Measurements from ENCODE around the gene STK32B. TPM values are rescaled to one million over a fixed set of nuclear protein-coding genes. Genes with fewer than 3 reads are reported as not detected.

STK32B gene
- total RNA-seq, 1 donor from 2014 or later: 2.5 TPM

GRCh38 chr4:5338531-5338930, 287.3 kb downstream of the STK32B start:
- H3K36me3 Mint-ChIP-seq (ENCODE audit: unreplicated experiment): no peaks in the 10 kb centered on the region
- no peaks in the 10 kb centered on the region for H3K27me3 Mint-ChIP-seq (ENCODE audit: unreplicated experiment)
- H3K27ac Mint-ChIP-seq (ENCODE audit: unreplicated experiment): no peak overlapping the region
- DNase-seq: no peak
- no peak overlapping the region for H3K4me3 Mint-ChIP-seq (ENCODE audit: unreplicated experiment)
- H3K9me3 Mint-ChIP-seq (ENCODE audit: unreplicated experiment): no peaks in the 10 kb centered on the region
- H3K4me1 Mint-ChIP-seq (ENCODE audit: low read depth, unreplicated experiment): no peaks in the 10 kb centered on the region
- no peak for TF ChIP-seq CTCF (IDR thresholded peaks at IDR 0.05; ENCODE audit: partially characterized antibody, unreplicated experiment)

DNA sequence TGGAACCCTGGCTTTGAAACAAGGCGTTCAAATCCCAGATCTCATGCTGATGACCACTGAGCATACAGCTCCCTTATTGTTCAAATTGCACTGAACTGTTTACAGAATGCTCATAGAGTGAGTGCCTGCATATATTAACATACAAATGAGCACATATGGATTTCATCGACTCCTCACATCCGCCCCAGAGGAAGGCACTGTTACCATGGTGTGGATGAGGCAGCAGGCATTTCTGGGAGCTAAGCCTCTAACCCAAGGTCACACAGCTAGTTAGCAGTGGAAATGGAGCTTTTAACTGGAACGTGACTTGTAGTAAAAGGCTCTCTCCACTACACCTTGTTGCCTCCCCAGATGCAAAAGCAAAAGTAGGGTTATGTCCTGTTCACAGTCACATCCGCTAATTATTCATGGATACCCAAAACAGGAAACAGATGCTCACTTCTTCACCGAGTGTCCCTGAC, 289.7 kb downstream of the STK32B start:
- H3K4me1 Mint-ChIP-seq (ENCODE audit: low read depth, unreplicated experiment): no peaks in the 10 kb centered on the region
- no peak overlapping the region for H3K4me3 Mint-ChIP-seq (ENCODE audit: unreplicated experiment)
- no peak for TF ChIP-seq CTCF (IDR thresholded peaks at IDR 0.05; ENCODE audit: partially characterized antibody, unreplicated experiment)
- H3K27me3 Mint-ChIP-seq (ENCODE audit: unreplicated experiment): no peaks in the 10 kb centered on the region
- H3K9me3 Mint-ChIP-seq (ENCODE audit: unreplicated experiment): no peaks in the 10 kb centered on the region
- no peak for DNase-seq
- no peak overlapping the region for H3K27ac Mint-ChIP-seq (ENCODE audit: unreplicated experiment)
- H3K36me3 Mint-ChIP-seq (ENCODE audit: unreplicated experiment): no peaks in the 10 kb centered on the region

DNA sequence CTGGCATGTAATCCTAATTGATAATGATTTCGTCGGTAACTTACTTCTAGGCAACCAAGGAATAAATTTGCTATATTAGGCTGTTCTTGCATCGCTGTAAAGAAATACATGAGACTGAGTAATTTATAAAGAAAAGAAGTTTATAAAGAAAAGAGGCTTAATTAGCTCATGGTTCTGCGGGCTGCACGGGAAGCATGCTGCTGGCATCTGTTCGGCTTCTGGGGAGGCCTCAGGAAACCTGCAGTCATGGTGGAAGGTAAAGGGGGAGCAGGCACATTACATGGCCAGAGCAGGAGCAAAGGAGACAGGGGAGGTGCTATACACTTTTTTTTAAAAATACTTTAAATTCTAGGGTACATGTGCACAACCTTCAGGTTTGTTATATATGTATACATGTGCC, 290.2 kb downstream of the STK32B start:
- Mint-ChIP-seq H3K4me3 (ENCODE audit: unreplicated experiment) (no peak overlapping the region), H3K9me3 (ENCODE audit: unreplicated experiment) (no peaks in the 10 kb centered on the region), H3K4me1 (ENCODE audit: low read depth, unreplicated experiment) (no peaks in the 10 kb centered on the region), H3K27ac (ENCODE audit: unreplicated experiment) (no peak overlapping the region), H3K36me3 (ENCODE audit: unreplicated experiment) (no peaks in the 10 kb centered on the region), H3K27me3 (ENCODE audit: unreplicated experiment) (no peaks in the 10 kb centered on the region)
- TF ChIP-seq CTCF (IDR thresholded peaks at IDR 0.05; ENCODE audit: partially characterized antibody, unreplicated experiment): no peak
- no peak for DNase-seq

- Mint-ChIP-seq H3K27ac (ENCODE audit: unreplicated experiment) (no peak overlapping the region), H3K4me1 (ENCODE audit: low read depth, unreplicated experiment) (no peaks in the 10 kb centered on the region), H3K9me3 (ENCODE audit: unreplicated experiment) (peaks cover 5% of the 10 kb centered on the region), H3K36me3 (ENCODE audit: unreplicated experiment) (peaks cover 5% of the 10 kb centered on the region), H3K4me3 (ENCODE audit: unreplicated experiment) (no peak overlapping the region), H3K27me3 (ENCODE audit: unreplicated experiment) (peaks cover 3% of the 10 kb centered on the region)
- no peak for TF ChIP-seq CTCF (IDR thresholded peaks at IDR 0.05; ENCODE audit: partially characterized antibody, unreplicated experiment)
- no peak for DNase-seq
These were observed 304.6 kb downstream of the STK32B start for GRCh38 chr4:5355846-5356245.

DNA sequence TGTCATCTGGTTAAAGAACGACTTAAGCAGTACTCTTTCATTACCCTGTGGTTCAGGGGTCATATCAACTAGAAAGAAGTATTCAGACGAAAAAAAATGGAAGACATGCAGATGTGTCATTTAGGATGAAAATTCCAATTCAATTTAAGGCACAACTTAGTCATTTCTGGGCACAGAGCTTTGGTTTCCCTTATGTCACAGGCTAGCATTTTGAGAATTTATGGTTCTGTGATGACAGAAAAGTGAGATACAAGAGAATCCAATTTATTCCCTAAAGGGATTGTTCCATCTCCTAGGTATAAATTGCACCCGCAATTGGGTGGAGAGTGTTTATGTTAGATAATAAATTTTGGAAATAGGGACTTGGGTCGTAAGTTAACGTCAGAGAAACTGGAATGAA, 306.6 kb downstream of the STK32B start:
- Mint-ChIP-seq H3K27ac (ENCODE audit: unreplicated experiment) (no peak overlapping the region), H3K27me3 (ENCODE audit: unreplicated experiment) (peaks cover 3% of the 10 kb centered on the region), H3K4me3 (ENCODE audit: unreplicated experiment) (no peak overlapping the region), H3K9me3 (ENCODE audit: unreplicated experiment) (peaks cover 6% of the 10 kb centered on the region), H3K36me3 (ENCODE audit: unreplicated experiment) (peaks cover 5% of the 10 kb centered on the region), H3K4me1 (ENCODE audit: low read depth, unreplicated experiment) (no peaks in the 10 kb centered on the region)
- TF ChIP-seq CTCF (IDR thresholded peaks at IDR 0.05; ENCODE audit: partially characterized antibody, unreplicated experiment): no peak
- DNase-seq: no peak

Data from glutamatergic neuron (in vitro differentiated cells).